ENCODE measurements around the gene TRMT1L.
"Not testable (repeated sequence)": the region's sequence is repeated elsewhere in the genome, so short reads cannot be mapped to it uniquely, and the experiment has no call there.

TRMT1L gene, protein sequence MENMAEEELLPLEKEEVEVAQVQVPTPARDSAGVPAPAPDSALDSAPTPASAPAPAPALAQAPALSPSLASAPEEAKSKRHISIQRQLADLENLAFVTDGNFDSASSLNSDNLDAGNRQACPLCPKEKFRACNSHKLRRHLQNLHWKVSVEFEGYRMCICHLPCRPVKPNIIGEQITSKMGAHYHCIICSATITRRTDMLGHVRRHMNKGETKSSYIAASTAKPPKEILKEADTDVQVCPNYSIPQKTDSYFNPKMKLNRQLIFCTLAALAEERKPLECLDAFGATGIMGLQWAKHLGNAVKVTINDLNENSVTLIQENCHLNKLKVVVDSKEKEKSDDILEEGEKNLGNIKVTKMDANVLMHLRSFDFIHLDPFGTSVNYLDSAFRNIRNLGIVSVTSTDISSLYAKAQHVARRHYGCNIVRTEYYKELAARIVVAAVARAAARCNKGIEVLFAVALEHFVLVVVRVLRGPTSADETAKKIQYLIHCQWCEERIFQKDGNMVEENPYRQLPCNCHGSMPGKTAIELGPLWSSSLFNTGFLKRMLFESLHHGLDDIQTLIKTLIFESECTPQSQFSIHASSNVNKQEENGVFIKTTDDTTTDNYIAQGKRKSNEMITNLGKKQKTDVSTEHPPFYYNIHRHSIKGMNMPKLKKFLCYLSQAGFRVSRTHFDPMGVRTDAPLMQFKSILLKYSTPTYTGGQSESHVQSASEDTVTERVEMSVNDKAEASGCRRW

DNA sequence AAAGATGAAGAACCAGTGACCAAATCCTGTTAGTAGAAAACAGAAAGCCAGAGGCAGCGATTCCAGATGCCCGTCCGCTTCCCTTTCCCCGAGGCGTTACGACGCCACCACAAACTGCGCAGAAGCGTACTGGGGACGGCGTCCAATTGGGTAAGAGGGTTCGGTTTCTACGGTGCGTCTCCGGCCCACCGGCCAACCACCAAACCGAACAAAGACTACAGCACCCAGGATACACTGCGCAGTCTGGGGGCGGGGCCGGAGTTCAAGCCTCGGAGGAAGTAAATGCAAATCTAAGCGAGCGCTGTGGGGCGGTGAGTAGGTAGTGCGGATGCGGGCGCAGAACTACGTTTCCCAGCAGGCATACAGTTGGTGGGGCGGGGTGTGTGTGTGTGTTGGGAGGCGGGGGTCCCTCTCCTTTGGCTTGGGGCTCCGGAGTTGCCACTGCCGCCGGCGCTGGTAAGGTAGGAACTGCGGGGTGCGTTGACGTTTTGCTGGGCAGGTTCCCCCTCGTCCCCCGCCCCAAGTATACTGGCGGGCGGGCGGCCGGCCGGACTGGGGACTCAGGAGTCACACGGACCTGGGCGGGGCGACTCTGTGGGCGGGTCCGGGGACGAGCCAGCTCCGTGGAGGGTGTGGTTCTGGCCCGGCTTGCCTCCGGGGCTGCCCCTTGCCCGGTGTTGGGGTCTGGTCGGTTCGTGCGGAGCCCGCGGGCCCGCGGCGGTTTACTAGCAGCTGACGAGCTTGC, at the start of gene TRMT1L, which contains the start of gene SWT1:
Gene TRMT1L, minus strand, starts transcription at position 100 of the 745 bp plus-strand sequence. CDS start 241 bp downstream, outside the sequence.
Gene SWT1, plus strand, starts transcription at position 314 of the 745 bp plus-strand sequence. CDS start 3,675 bp downstream, outside the sequence.
- H3K4me3 ChIP-seq (replicated peaks in 1 of 2; ENCODE audit: low read depth in 2 of 2, low read length in 2 of 2), result peak within 1 kb of the TSS; percentile 71 to 78
- DNase-seq (ENCODE audit: low read depth in 2 of 2), result peak; percentile 99
- TF ChIP-seq, protein P1, sequence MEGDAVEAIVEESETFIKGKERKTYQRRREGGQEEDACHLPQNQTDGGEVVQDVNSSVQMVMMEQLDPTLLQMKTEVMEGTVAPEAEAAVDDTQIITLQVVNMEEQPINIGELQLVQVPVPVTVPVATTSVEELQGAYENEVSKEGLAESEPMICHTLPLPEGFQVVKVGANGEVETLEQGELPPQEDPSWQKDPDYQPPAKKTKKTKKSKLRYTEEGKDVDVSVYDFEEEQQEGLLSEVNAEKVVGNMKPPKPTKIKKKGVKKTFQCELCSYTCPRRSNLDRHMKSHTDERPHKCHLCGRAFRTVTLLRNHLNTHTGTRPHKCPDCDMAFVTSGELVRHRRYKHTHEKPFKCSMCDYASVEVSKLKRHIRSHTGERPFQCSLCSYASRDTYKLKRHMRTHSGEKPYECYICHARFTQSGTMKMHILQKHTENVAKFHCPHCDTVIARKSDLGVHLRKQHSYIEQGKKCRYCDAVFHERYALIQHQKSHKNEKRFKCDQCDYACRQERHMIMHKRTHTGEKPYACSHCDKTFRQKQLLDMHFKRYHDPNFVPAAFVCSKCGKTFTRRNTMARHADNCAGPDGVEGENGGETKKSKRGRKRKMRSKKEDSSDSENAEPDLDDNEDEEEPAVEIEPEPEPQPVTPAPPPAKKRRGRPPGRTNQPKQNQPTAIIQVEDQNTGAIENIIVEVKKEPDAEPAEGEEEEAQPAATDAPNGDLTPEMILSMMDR (IDR thresholded peaks at IDR 0.05; ENCODE audit: low read depth, low read length), result no peak

DNA sequence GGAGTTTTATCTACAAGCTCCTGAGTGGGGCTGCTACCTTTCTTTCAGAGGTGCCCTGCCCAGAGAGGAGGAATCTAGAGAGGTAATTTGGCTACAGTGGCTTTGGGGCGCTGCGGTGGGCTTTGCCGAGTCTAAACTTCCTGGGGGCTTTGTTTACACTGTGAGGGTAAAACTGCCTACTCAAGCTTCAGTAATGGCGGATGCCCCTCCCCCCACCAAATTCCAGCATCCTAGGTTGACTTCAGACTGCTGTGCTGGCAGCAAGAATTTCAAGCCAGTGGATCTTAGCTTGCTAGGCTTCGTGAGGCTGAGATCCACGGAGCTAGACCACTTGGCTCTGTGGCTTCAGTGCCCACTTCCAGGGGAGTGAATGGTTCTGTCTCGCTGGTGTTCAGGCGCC, 44.1 kb upstream of the TRMT1L start:
- DNase-seq (ENCODE audit: low read depth in 2 of 2), result no peak
- no peak overlapping the region for H3K4me3 ChIP-seq (replicated peaks in 1 of 2; ENCODE audit: low read depth in 2 of 2, low read length in 2 of 2)
- TF ChIP-seq, protein P1 (IDR thresholded peaks at IDR 0.05; ENCODE audit: low read depth, low read length), result no peak

DNA sequence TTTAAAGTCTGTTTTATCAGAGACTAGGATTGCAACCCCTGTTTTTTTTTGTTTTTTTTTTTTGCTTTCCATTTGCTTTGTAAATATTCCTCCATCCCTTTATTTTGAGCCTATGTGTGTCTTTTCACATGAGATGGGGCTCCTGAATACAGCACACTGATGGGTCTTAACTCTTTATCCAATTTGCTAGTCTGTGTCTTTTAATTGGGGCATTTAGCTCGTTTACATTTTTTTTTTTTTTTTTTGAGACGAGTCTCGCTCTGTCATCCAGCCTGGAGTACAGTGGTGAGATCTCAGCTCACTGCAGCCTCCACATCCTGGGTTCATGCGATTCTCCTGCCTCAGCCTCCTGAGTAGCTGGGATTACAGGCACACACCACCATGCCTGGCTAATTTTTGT, 42.0 kb upstream of the TRMT1L start:
- not testable (repeated sequence) for DNase-seq (ENCODE audit: low read depth in 2 of 2); H3K4me3 ChIP-seq (replicated peaks in 1 of 2; ENCODE audit: low read depth in 2 of 2, low read length in 2 of 2)

DNA sequence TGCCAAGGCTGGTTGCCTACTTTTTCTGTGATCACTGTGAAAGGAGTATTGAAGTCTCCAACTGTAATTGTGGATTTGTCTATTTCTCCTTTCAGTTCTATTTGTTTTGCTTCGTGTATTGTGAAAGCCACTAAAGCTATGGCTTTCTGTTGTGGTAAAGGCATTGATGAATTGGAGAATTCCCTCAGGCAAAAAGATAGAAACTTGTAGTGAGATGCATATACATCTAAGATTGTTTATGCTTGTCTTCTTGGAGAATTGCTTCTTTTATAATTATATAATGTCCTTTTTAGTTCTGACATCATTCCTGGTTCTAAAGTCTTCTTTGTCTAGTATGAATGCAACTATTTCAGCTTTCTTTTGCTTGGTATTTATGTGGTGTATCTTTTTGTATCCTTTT, 37.0 kb upstream of the TRMT1L start:
- H3K4me3 ChIP-seq (replicated peaks in 1 of 2; ENCODE audit: low read depth in 2 of 2, low read length in 2 of 2), result no peak overlapping the region
- TF ChIP-seq, protein P1 (IDR thresholded peaks at IDR 0.05; ENCODE audit: low read depth, low read length), result no peak
- no peak for DNase-seq (ENCODE audit: low read depth in 2 of 2)

DNA sequence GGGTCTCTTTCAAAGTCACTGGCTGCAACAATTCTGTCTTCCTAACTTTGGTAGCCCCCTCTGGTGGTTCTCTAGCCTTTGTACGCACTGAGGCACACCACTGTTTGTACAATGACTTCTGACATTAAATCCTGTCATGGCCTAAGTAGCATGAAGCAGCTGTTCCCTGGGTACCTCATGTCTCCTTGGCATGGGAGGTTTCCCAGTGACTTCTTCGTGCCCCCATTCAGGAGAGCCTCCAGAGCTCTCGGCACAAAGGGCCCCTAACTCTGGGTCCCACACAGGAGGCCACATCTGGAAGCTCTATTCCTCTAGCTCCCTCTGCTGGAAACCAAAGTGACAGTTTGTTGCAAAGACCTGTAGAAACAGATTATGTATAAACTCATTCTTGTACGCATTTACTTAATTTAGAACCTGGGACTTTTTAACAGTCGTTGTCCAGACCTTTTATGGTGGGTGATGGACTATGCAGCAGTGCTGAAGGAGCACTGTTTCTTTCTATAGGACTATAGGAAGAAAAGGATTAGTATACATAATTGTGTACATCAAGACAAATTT, 13.6 kb upstream of the TRMT1L start:
- DNase-seq (ENCODE audit: low read depth in 2 of 2), result peak; percentile 75 to 77
- no peak overlapping the region for H3K4me3 ChIP-seq (replicated peaks in 1 of 2; ENCODE audit: low read depth in 2 of 2, low read length in 2 of 2)
- TF ChIP-seq, protein P1 (IDR thresholded peaks at IDR 0.05; ENCODE audit: low read depth, low read length), result peak; percentile 66

DNA sequence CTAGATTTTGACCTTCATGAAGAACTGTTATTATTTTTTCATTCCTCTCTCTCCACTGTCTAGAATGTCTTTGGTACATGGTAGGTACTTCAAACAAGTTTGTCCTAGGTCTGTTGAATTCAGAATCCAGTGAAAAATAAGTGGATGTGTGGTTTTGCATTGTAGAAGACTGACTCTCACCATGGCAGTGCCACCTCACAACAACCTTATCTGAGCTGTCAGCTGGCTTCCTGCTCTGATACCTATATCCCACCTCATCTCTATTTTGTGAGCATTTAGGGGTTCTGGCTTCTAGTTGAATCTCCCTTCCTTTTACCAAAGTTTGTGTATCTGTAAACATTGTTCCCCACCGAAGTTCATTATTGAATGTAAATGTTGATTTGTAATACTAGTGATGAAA, 9.4 kb upstream of the TRMT1L start:
- DNase-seq (ENCODE audit: low read depth in 2 of 2), result no peak
- TF ChIP-seq, protein P1 (IDR thresholded peaks at IDR 0.05; ENCODE audit: low read depth, low read length), result no peak
- H3K4me3 ChIP-seq (replicated peaks in 1 of 2; ENCODE audit: low read depth in 2 of 2, low read length in 2 of 2), result no peak overlapping the region

Data from cardiac fibroblast (primary cell).